GM12878 (cell line): Measurements from ENCODE around the gene RAPGEF1. TPM values are rescaled to one million over a fixed set of nuclear protein-coding genes. Genes with fewer than 3 reads are reported as not detected.

ENCODE experiments used
- ATAC-seq: fragments of 200-7000 bp; cut with Tn5 transposase; 3 replicates; pipeline ENCODE4 v1.9.1; 2020; ENCODE audit warnings: mild to moderate bottlenecking, moderate library complexity
- BruUV-seq: library from RNA; stranded (reverse); fragments of 400-500 nt; replicated peaks from 2 replicates; lab custom pipeline; 2021; lab: Mats Ljungman, UMichigan
- CTCF ChIA-PET: fragments of 300-600 bp; sonication (Branson Sonifier 250); formaldehyde crosslinking; extraction: SDS; loops from one replicate; lab custom pipeline; 2021; ENCODE audit warnings: inconsistent platforms; lab: Yijun Ruan, JAX
- POLR2A ChIA-PET: fragments of 350-600 bp; formaldehyde crosslinking; extraction: SDS; loops from one replicate; lab custom pipeline; 2021; ENCODE audit warnings: inconsistent platforms; lab: Charles Lee
- RAD21 ChIA-PET: fragments of 300-600 bp; sonication (Branson Sonifier 250); formaldehyde crosslinking; loops from one replicate; lab custom pipeline; 2023; ENCODE audit warnings: antibody characterized with exemption; ENCODE audit not compliant: unreplicated experiment; lab: Charles Lee
- SMC1A ChIA-PET: fragments of 300-600 bp; sonication (Branson Sonifier 250); formaldehyde crosslinking; loops from one replicate; lab custom pipeline; 2023; ENCODE audit not compliant: unreplicated experiment, uncharacterized antibody; lab: Charles Lee
- DNase-seq: peaks from one replicate; pipeline ENCODE4 v3.0.0-alpha.2; 2011; ENCODE audit warnings: low read depth, low spot score
- FAIRE-seq: peaks from 3 replicates; lab custom pipeline; 2011; peaks lifted over from hg19 to GRCh38; lab: Jason Lieb, UNC
- H2AFZ ChIP-seq: 2 replicates; pipeline ENCODE4 v1.6.0; 2011; ENCODE audit warnings: low read depth, low read length, control low read depth; ENCODE audit not compliant: control insufficient read depth
- H3K27ac ChIP-seq: 2 replicates; pipeline ENCODE4 v1.5.1; 2011; ENCODE audit warnings: control low read depth; ENCODE audit not compliant: control insufficient read depth, insufficient read depth
- H3K27me3 ChIP-seq, 2 experiments: replicated peaks in 1 of 2; 2 replicates each; pipeline versions ENCODE4 v1.6.0 to v1.6.1; 2011; ENCODE audit warnings: low read length in 1 of 2; ENCODE audit not compliant: control insufficient read depth in 2 of 2, insufficient read depth in 2 of 2
- H3K36me3 ChIP-seq, 2 experiments: 2 replicates each; pipeline ENCODE4 v1.5.1; 2011; ENCODE audit warnings: low read length in 1 of 2; ENCODE audit not compliant: control insufficient read depth in 2 of 2, insufficient read depth in 2 of 2
- H3K4me1 ChIP-seq: 2 replicates; pipeline ENCODE4 v1.6.1; 2011; ENCODE audit warnings: mild to moderate bottlenecking, low read length, moderate library complexity, mixed read lengths; ENCODE audit not compliant: control insufficient read depth, insufficient read depth
- H3K4me2 ChIP-seq: 2 replicates; pipeline ENCODE4 v1.6.0; 2011; ENCODE audit warnings: control low read depth; ENCODE audit not compliant: control insufficient read depth, insufficient read depth
- H3K4me3 ChIP-seq: fragments of 200-600 bp; sonication (generic); 2 replicates; pipeline ENCODE4 v1.5.1; 2016
- H3K79me2 ChIP-seq: 2 replicates; pipeline ENCODE4 v1.6.0; 2011; ENCODE audit warnings: low read length; ENCODE audit not compliant: control insufficient read depth, insufficient read depth
- H3K9ac ChIP-seq: 2 replicates; pipeline ENCODE4 v1.8.0; 2011; ENCODE audit warnings: low read length, control low read depth, mixed read lengths; ENCODE audit not compliant: control insufficient read depth, insufficient read depth
- H3K9me3 ChIP-seq: replicated peaks from 3 replicates; pipeline ENCODE4 v1.5.1; 2011; ENCODE audit warnings: mild to moderate bottlenecking, low read length; ENCODE audit not compliant: control insufficient read depth, insufficient read depth
- H4K20me1 ChIP-seq: 2 replicates; pipeline ENCODE4 v1.6.0; 2011; ENCODE audit not compliant: control insufficient read depth, insufficient read depth
- BHLHE40 ChIP-seq, 2 experiments: fragments of 450-650 bp in 1 of 2; IDR thresholded peaks; 2 replicates each; pipeline ENCODE4 v1.6.1; 2011 to 2017; ENCODE audit warnings: low read depth in 2 of 2, borderline replicate concordance in 1 of 2, improper control_type of control experiment in 1 of 2, low read length in 1 of 2, mild to moderate bottlenecking in 1 of 2
- BMI1 ChIP-seq: fragments of 450-650 bp; IDR thresholded peaks from 2 replicates; pipeline ENCODE4 v1.6.1; 2016; ENCODE audit warnings: mild to moderate bottlenecking, moderate library complexity, borderline replicate concordance
- ETV6 ChIP-seq, 2 experiments: fragments of 450-650 bp in 1 of 2; IDR thresholded peaks in 1 of 2; conservative IDR thresholded peaks in 1 of 2; 2 replicates each; pipeline ENCODE4 v1.6.1; 2014; ENCODE audit warnings: antibody characterized with exemption in 1 of 2, borderline replicate concordance in 1 of 2, low read depth in 1 of 2, mild to moderate bottlenecking in 1 of 2, moderate library complexity in 1 of 2
- RAD21 ChIP-seq: IDR thresholded peaks from 2 replicates; pipeline ENCODE4 v1.6.1; 2011; ENCODE audit warnings: mild to moderate bottlenecking, low read depth, low read length, moderate library complexity; ENCODE audit not compliant: insufficient read depth
- WGBS: methylation state at CpG from one replicate; pipeline ENCODE4 v1.1.6; 2016; ENCODE audit warnings: low lambda C conversion rate; ENCODE audit not compliant: insufficient replicate concordance, insufficient coverage; ENCODE audit errors: missing lambda C conversion rate; 5-methylcytosine and 5-hydroxymethylcytosine counted together
- in situ Hi-C: fragments of 300-500 bp; cut with MboI; formaldehyde crosslinking; loops from 9 replicates; pipeline ENCODE4 v1.14.3; 2018; ENCODE audit warnings: mixed read lengths
- intact Hi-C: fragments of 100-400 bp; cut with micrococcal nuclease; formaldehyde crosslinking; loops from one replicate; pipeline ENCODE4 v1.14.2; 2022; ENCODE audit not compliant: unreplicated experiment
- polyA plus RNA-seq, 11 experiments: library from polyadenylated mRNA; depleted of rRNA in 4 of 11; unstranded in 6 of 11; stranded (reverse) in 5 of 11; fragments of >200 nt; fragmentation: Nextera tagmentation in 4 of 11; fragmentation: Illumina TruSeq in 1 of 11; extraction: Ambion mirVana in 4 of 11; extraction: Trizol in 1 of 11; gene quantifications; 1 replicate in 1 of 11; 2 replicates in 10 of 11; pipeline versions ENCODE4 v1.2.1 to v1.2.3, GENCODE V29; 2011 to 2016; ENCODE audit warnings: inconsistent platforms in 2 of 11, missing spikeins in 2 of 11, low read depth in 1 of 11
- total RNA-seq, 4 experiments: library from RNA; depleted of rRNA in 3 of 4; stranded (reverse); fragments of >200 nt in 3 of 4; fragmentation: Illumina TruSeq in 1 of 4; extraction: Trizol in 1 of 4; gene quantifications; 2 replicates each; pipeline versions ENCODE4 v1.2.1 to v1.2.3, GENCODE V29; 2013 to 2021
- TF ChIP-seq, protein P1 (sequence below), 3 experiments: IDR thresholded peaks in 2 of 3; conservative IDR thresholded peaks in 1 of 3; 2 replicates each; pipeline ENCODE4 v1.5.1; 2011; ENCODE audit warnings: low read depth in 3 of 3, low read length in 3 of 3, mild to moderate bottlenecking in 3 of 3, control low read depth in 2 of 3, moderate library complexity in 2 of 3, inconsistent platforms in 1 of 3, mixed read lengths in 1 of 3; ENCODE audit not compliant: control insufficient read depth in 2 of 3, insufficient read depth in 1 of 3; ENCODE audit errors: extremely low read depth in 1 of 3

Gene RAPGEF1
- total and polyA plus RNA-seq, 10 of the 15 experiments (the other 5 are each of a cell fraction or from before 2014, with no cell fraction given), result 0.42 to 113 (median 45.9) TPM

- TF ChIP-seq RAD21, result peak; percentile 26; the same call in 1 of the 2 replicates
- TF ChIP-seq BHLHE40 (IDR thresholded peaks at IDR 0.05; ENCODE audit: borderline replicate concordance in 1 of 2, low read depth in 2 of 2, low read length in 1 of 2), result peak in 1 of 2 experiments; percentile 19; a peak in 1 of 4 replicates
- no peak for TF ChIP-seq ETV6 (conservative IDR thresholded peaks at IDR 0.05 in 1 of 2, IDR thresholded peaks at IDR 0.05 in 1 of 2; ENCODE audit: borderline replicate concordance in 1 of 2, low read depth in 1 of 2)
- TF ChIP-seq, protein P1, sequence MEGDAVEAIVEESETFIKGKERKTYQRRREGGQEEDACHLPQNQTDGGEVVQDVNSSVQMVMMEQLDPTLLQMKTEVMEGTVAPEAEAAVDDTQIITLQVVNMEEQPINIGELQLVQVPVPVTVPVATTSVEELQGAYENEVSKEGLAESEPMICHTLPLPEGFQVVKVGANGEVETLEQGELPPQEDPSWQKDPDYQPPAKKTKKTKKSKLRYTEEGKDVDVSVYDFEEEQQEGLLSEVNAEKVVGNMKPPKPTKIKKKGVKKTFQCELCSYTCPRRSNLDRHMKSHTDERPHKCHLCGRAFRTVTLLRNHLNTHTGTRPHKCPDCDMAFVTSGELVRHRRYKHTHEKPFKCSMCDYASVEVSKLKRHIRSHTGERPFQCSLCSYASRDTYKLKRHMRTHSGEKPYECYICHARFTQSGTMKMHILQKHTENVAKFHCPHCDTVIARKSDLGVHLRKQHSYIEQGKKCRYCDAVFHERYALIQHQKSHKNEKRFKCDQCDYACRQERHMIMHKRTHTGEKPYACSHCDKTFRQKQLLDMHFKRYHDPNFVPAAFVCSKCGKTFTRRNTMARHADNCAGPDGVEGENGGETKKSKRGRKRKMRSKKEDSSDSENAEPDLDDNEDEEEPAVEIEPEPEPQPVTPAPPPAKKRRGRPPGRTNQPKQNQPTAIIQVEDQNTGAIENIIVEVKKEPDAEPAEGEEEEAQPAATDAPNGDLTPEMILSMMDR (IDR thresholded peaks at IDR 0.05 in 2 of 3, conservative IDR thresholded peaks at IDR 0.05 in 1 of 3; ENCODE audit: control insufficient read depth in 2 of 3, extremely low read depth in 1 of 3, insufficient read depth in 1 of 3, low read depth in 3 of 3, low read length in 3 of 3), result peak in 2 of 3 experiments; percentile 2 to 21; a peak in 1 of 6 replicates
- no peak for TF ChIP-seq BMI1
- 2% methylated on average over 23 of the region's 29 CpGs for WGBS
- FAIRE-seq (no peak), DNase-seq (no peak), ATAC-seq (peak; percentile 55)
- H3K9me3 ChIP-seq, result no peaks in the 10 kb centered on the region
- peak overlapping the region; percentile 81 for H3K4me3 ChIP-seq
- peaks cover 11% of the 10 kb centered on the region for H3K79me2 ChIP-seq
- H3K36me3 ChIP-seq, result peaks cover 2 to 5% of the 10 kb centered on the region in 2 experiments; a peak in 2 of 4 replicates
- no TSS peak for BruUV-seq
- intact Hi-C loops (loop anchor here (2.0 to 10.0 kb wide), 2 partner anchors 28 to 214 kb away; partner anchors contain the start of genes POMT1 and RAPGEF1), in situ Hi-C loops (no loop called here)
- ChIA-PET CTCF (no interaction called here), SMC1A (no interaction called here), POLR2A (no interaction called here), RAD21 (no interaction called here)
- H3K4me1 ChIP-seq, result peaks cover 4% of the 10 kb centered on the region
- H3K27ac ChIP-seq, result peak overlapping the region; percentile 65
- peak overlapping the region; percentile 68 for H3K4me2 ChIP-seq
- peak overlapping the region; percentile 29; the same call in 1 of the 2 replicates for H2AFZ ChIP-seq
- H3K9ac ChIP-seq, result peak overlapping the region; percentile 83
- H3K27me3 ChIP-seq, result no peaks in the 10 kb centered on the region
- no peaks in the 10 kb centered on the region for H4K20me1 ChIP-seq
These were observed 209.3 kb downstream of the RAPGEF1 start for GRCh38 chr9:131530546-131530919.
